Keratinocyte (primary cell): ENCODE results near the gene NSF. TPM values are rescaled to one million over a fixed set of nuclear protein-coding genes. Genes with fewer than 3 reads are reported as not detected.
"Not testable (repeated sequence)": the region's sequence is repeated elsewhere in the genome, so short reads cannot be mapped to it uniquely, and the experiment has no call there.

Experiments
- DNase-seq: peaks from one replicate; pipeline ENCODE4 v3.0.0-alpha.2; 2011; ENCODE audit warnings: low read depth, missing footprints, low spot score
- FAIRE-seq: peaks from 2 replicates; lab custom pipeline; 2011; peaks lifted over from hg19 to GRCh38; lab: Jason Lieb, UNC
- H2AFZ ChIP-seq: 2 replicates; pipeline ENCODE4 v1.6.0; 2012; ENCODE audit warnings: low read length, control low read depth, inconsistent platforms; ENCODE audit not compliant: control insufficient read depth
- H3K27ac ChIP-seq: 2 replicates; pipeline ENCODE4 v1.5.1; 2011; ENCODE audit warnings: low read length; ENCODE audit not compliant: control insufficient read depth, insufficient read depth
- H3K27me3 ChIP-seq: 3 replicates; pipeline ENCODE4 v1.6.0; 2011; ENCODE audit warnings: low read length; ENCODE audit not compliant: control insufficient read depth, insufficient read depth; ENCODE audit errors: extremely low read depth
- H3K36me3 ChIP-seq, 2 experiments: 2 replicates in 1 of 2; 3 replicates in 1 of 2; pipeline ENCODE4 v1.5.1; 2011; ENCODE audit warnings: low read length in 2 of 2, mild to moderate bottlenecking in 1 of 2; ENCODE audit not compliant: control insufficient read depth in 2 of 2, insufficient read depth in 2 of 2; ENCODE audit errors: extremely low read depth in 1 of 2
- H3K4me1 ChIP-seq: 3 replicates; pipeline ENCODE4 v1.5.1; 2011; ENCODE audit warnings: low read length; ENCODE audit not compliant: control insufficient read depth, insufficient read depth; ENCODE audit errors: extremely low read depth
- H3K4me2 ChIP-seq: 3 replicates; pipeline ENCODE4 v1.6.0; 2011; ENCODE audit warnings: low read depth, low read length; ENCODE audit not compliant: control insufficient read depth, insufficient read depth; ENCODE audit errors: extremely low read depth
- H3K4me3 ChIP-seq, 3 experiments: fragments of 200-600 bp in 1 of 3; sonication (generic) in 1 of 3; 2 replicates in 2 of 3; 3 replicates in 1 of 3; pipeline ENCODE4 v1.5.1; 2011 to 2016; ENCODE audit warnings: low read length in 3 of 3, mild to moderate bottlenecking in 3 of 3, control low read depth in 2 of 3, inconsistent platforms in 1 of 3, low read depth in 1 of 3, mixed read lengths in 1 of 3, mixed run types in 1 of 3, moderate library complexity in 1 of 3; ENCODE audit not compliant: control insufficient read depth in 2 of 3, insufficient read depth in 2 of 3; ENCODE audit errors: extremely low read depth in 1 of 3
- H3K79me2 ChIP-seq: 2 replicates; pipeline ENCODE4 v1.6.0; 2012; ENCODE audit warnings: low read length; ENCODE audit not compliant: control insufficient read depth, insufficient read depth
- H3K9ac ChIP-seq: 3 replicates; pipeline ENCODE4 v1.6.0; 2011; ENCODE audit warnings: low read length; ENCODE audit not compliant: control insufficient read depth, insufficient read depth; ENCODE audit errors: extremely low read depth
- H3K9me1 ChIP-seq: 3 replicates; pipeline ENCODE4 v1.6.0; 2011; ENCODE audit warnings: low read length; ENCODE audit not compliant: control insufficient read depth, insufficient read depth; ENCODE audit errors: extremely low read depth
- H3K9me3 ChIP-seq: 2 replicates; pipeline ENCODE4 v1.5.1; 2012; ENCODE audit warnings: low read depth, low read length; ENCODE audit not compliant: control insufficient read depth
- H4K20me1 ChIP-seq: 3 replicates; pipeline ENCODE4 v1.6.0; 2011; ENCODE audit warnings: low read length; ENCODE audit not compliant: control insufficient read depth, insufficient read depth; ENCODE audit errors: extremely low read depth
- dilution Hi-C: fragments of 300-500 bp; cut with MboI; formaldehyde crosslinking; loops from one replicate; pipeline ENCODE4 v1.7.0; 2020; ENCODE audit warnings: low sequenced_read_pairs; ENCODE audit not compliant: extremely low pct_ligation_motif_present
- polyA plus RNA-seq, 5 experiments: library from polyadenylated mRNA; depleted of rRNA in 3 of 5; stranded (reverse) in 3 of 5; stranded (forward) in 1 of 5; unstranded in 1 of 5; fragments of >200 nt; gene quantifications; 1 replicate in 1 of 5; 2 replicates in 3 of 5; 3 replicates in 1 of 5; pipeline versions ENCODE4 v1.2.1 to v1.2.3, GENCODE V29; 2011 to 2012; ENCODE audit warnings: missing spikeins in 2 of 5, low read depth in 1 of 5, low replicate concordance in 1 of 5

NSF gene
- polyA plus RNA-seq, 1 donor (not counting 4 experiments of a cell fraction or from before 2014, with no cell fraction given): 32.3 TPM

DNA sequence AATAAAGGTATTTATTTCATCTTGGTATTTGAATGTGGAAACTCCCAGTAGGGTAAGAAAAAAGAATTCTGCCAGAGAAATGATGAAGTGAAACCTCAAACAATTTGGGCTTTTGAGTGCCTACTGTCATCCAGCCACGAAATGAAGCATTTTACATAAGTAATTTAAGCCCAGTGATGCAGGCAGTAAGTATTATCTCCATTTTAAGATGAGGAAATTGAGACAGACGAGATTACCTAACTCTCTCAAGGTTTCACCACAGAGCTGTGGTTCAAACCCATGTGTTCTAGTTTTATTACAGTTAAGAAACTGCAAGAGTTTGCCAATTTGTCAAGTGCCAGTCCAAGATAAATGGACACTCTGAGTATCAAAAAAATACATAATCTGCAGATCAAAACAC lies 24.2 kb upstream of the NSF start:
- FAIRE-seq, H3K9me3 ChIP-seq, H3K9ac ChIP-seq, H3K36me3 ChIP-seq, H3K27ac ChIP-seq, H4K20me1 ChIP-seq, dilution Hi-C loops, DNase-seq, H3K79me2 ChIP-seq, H3K27me3 ChIP-seq, H3K9me1 ChIP-seq, H3K4me2 ChIP-seq, H3K4me3 ChIP-seq, H3K4me1 ChIP-seq, H2AFZ ChIP-seq: not testable (repeated sequence)

DNA sequence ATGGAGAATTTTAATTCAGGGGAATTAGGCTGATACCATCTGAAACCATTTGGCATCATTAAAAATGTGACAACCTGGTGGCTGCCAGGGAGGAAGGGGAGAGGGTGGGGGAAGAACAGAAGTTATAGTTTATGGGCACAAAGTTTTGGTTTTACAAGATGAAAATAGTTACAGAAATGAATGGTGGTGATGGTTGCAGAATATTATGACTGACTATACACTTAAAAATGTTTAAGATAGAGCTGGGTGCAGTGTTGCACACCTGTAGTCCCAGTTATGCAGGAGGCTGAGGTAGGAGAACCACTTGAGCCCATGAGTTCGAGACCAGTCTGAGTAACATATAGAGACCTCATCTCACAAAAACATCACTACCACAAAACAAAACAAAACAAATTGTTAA lies 23.5 kb upstream of the NSF start:
- H3K27me3 ChIP-seq, H3K9me1 ChIP-seq, dilution Hi-C loops, H3K27ac ChIP-seq, H3K4me2 ChIP-seq, H3K79me2 ChIP-seq, H3K4me1 ChIP-seq, H3K4me3 ChIP-seq, DNase-seq, H3K9ac ChIP-seq, H3K36me3 ChIP-seq, H3K9me3 ChIP-seq, FAIRE-seq, H4K20me1 ChIP-seq, H2AFZ ChIP-seq: not testable (repeated sequence)

DNA sequence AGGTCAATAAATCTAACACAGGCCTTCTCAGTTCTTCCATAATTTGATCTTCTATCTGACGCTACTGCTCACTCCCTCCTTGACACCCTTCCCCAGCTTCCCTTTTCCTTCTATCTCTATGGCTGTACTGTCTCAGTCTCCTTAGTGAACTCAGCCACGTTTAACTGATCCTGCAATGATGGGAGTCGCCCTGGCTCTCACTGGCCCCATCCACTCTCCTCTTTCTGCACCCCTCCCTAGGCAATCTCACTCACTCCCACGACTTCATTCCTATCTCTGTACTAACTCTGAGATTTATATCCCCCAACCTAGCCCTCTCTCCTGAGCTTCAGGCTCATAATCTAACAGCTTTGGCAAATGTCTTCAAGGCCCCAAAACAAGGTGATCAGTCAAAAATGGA lies 18.7 kb upstream of the NSF start:
- dilution Hi-C loops: not testable (repeated sequence)

DNA sequence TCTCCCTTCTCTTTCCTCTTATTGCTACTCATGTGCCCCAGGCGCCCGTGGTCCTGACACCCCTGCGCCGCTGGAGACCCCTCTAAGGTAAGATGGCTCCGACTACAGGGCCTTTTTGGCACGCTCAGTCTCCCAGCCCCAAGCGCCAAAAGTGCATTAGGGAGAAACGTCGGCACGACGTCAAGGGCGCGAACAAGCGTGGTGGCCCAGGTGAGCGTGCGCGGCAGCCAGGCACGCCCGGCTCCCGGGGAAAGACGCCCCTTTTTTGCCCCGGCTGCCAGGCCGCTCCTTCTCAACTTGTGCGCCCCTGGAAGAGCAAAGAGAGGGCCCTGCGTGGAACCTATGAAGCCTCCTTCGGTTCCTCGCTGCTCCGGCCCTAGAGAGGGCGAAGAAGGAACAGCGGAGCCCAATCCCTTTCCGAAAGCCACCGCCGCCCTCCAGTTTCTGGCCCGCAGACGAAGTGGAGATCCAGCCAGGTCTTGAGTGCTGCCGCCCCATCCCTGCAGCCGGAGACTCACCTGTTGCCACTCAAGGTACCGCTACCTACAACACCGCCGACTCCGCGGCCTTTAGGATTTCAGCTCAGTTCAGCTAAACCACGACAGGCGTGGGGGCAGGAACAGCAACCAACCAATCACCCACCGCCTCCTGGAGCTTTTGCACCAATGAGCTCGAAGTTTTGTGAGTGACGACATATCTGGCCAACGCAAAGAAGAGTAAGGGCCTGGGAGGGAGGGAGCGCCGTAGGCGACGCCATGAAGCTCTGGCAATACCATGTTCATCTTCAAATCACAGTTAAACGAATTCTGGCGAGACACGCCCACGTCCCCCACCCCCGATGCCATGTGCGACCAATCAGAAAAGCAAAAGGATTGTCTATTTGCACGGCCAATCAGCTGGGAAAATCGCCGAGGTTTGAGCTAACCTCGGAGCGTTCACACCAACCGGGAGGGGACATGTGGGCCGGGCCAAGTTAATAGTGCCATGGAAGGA lies 11.1 kb upstream of the NSF start, which contains the start of gene ARL17A:
Gene ARL17A, minus strand, starts transcription at position 609 of the 993 bp plus-strand sequence. CDS start 3,369 bp downstream, outside the sequence.
- DNase-seq, H2AFZ ChIP-seq, H3K9me1 ChIP-seq, H4K20me1 ChIP-seq, H3K9ac ChIP-seq, dilution Hi-C loops, H3K4me1 ChIP-seq, H3K9me3 ChIP-seq, H3K36me3 ChIP-seq, H3K4me2 ChIP-seq, H3K27me3 ChIP-seq, H3K27ac ChIP-seq, H3K79me2 ChIP-seq, H3K4me3 ChIP-seq: not testable (repeated sequence)
- FAIRE-seq: peak; percentile 99

More for the DNA sequence above, 18.7 kb upstream of the NSF start:
- H3K9me1 ChIP-seq, FAIRE-seq, H3K79me2 ChIP-seq, DNase-seq, H3K4me2 ChIP-seq, H4K20me1 ChIP-seq, H3K27me3 ChIP-seq, H3K4me3 ChIP-seq, H3K36me3 ChIP-seq, H2AFZ ChIP-seq, H3K27ac ChIP-seq, H3K4me1 ChIP-seq, H3K9ac ChIP-seq, H3K9me3 ChIP-seq: not testable (repeated sequence)

DNA sequence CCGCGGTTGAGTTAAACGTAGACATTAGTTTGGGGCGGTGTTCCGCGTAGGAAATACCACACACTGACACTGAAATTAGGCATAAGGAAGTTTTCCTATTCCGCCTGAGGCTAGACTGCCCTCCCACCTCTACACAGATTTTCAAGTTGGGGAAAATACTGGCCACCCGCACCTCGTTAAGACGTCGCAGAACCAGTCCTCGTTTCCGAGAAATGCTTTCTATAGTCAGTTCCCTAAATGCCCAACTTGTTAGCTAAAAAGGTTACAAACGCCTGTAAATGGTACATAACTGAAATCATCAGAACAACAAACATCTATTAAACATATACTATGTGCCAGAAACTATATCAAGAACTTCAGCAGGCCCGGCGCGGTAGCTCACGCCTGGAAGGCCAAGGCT lies 10.4 kb upstream of the NSF start:
- H2AFZ ChIP-seq, H3K9ac ChIP-seq, H3K4me1 ChIP-seq, H3K36me3 ChIP-seq, H4K20me1 ChIP-seq, H3K4me2 ChIP-seq, H3K79me2 ChIP-seq, H3K9me1 ChIP-seq, H3K27ac ChIP-seq, H3K9me3 ChIP-seq, H3K27me3 ChIP-seq, dilution Hi-C loops, DNase-seq, FAIRE-seq, H3K4me3 ChIP-seq: not testable (repeated sequence)
